NB4 (cell line): ENCODE measurements around the gene GLMP.

Source experiments
- DNase-seq: peaks from one replicate; pipeline ENCODE4 v3.0.0; 2010; ENCODE audit warnings: low read depth
- H3K4me3 ChIP-seq: one replicate; pipeline ENCODE4 v1.5.1; 2011; ENCODE audit warnings: mild to moderate bottlenecking, low read depth, low read length, moderate library complexity
- CTCF ChIP-seq: IDR thresholded peaks from one replicate; pipeline ENCODE4 v1.5.1; 2012; ENCODE audit warnings: low read depth, low read length
- MAX ChIP-seq: IDR thresholded peaks from 2 replicates; pipeline ENCODE4 v1.6.1; 2011; ENCODE audit warnings: low read depth, low read length
- MYC ChIP-seq: IDR thresholded peaks from 2 replicates; pipeline ENCODE4 v1.6.1; 2011; ENCODE audit warnings: low read depth, low read length
- POLR2A ChIP-seq: IDR thresholded peaks from 2 replicates; pipeline ENCODE4 v1.6.1; 2011; ENCODE audit warnings: mild to moderate bottlenecking; ENCODE audit not compliant: insufficient read length; ENCODE audit errors: extremely low read depth

Gene GLMP

DNA sequence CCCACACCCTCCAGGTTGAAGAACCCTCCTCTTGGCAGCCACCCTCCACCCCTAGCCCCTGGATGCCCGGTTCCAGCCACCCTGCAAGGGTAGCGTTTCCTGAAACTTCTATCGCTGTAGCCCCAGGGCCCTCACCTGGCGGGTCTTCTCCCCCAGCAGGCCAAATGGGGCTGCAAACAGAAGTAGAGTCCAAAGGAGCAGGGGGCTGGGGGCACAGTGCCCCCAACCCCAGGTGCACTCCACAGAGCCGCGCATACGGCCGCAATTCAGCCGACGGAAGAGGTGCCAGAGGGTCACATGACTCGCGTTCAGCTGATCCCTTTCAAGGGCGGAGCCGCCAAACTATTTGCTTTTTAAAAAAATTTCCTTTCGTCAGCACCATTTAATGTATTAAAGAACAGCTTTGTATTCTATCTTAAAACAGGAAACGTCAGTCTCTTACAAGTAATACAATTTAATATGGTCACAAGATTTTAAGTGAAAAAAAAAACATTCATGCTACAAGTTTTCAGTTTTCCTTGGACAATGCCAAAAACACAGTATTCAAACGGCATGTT, at the start of gene GLMP:
TSS of gene GLMP (minus strand) at position 289 of the 557 bp plus-strand sequence. CDS start at position 255, 34 bp downstream.
- TF ChIP-seq MYC: no peak
- no peak for TF ChIP-seq MAX
- TF ChIP-seq POLR2A: no peak
- no peak for TF ChIP-seq CTCF
- DNase-seq: no peak
- H3K4me3 ChIP-seq: no peak within 1 kb of the TSS

DNA sequence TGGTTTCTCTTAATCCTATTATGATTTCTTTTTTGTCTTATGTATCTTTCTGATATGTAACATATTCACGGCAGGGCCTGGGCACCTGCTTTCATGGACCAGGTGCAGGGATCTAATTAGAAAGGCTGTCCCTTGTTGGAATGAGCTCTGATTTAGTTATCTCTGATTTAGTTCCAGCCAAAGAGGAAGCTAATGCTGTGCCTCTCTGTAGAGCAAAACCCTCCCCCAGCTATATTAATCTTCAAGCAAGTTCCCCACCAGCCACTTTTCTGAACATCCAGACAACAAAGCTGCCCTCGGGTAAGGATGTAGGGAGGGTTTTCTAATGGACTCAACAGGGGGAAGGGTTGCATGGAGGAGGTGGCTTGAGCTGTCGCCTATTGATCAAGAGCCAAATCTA, 48.9 kb upstream of the GLMP start:
- DNase-seq: no peak
- no peak overlapping the region for H3K4me3 ChIP-seq
- no peak for TF ChIP-seq POLR2A
- TF ChIP-seq CTCF: no peak
- no peak for TF ChIP-seq MAX
- no peak for TF ChIP-seq MYC

DNA sequence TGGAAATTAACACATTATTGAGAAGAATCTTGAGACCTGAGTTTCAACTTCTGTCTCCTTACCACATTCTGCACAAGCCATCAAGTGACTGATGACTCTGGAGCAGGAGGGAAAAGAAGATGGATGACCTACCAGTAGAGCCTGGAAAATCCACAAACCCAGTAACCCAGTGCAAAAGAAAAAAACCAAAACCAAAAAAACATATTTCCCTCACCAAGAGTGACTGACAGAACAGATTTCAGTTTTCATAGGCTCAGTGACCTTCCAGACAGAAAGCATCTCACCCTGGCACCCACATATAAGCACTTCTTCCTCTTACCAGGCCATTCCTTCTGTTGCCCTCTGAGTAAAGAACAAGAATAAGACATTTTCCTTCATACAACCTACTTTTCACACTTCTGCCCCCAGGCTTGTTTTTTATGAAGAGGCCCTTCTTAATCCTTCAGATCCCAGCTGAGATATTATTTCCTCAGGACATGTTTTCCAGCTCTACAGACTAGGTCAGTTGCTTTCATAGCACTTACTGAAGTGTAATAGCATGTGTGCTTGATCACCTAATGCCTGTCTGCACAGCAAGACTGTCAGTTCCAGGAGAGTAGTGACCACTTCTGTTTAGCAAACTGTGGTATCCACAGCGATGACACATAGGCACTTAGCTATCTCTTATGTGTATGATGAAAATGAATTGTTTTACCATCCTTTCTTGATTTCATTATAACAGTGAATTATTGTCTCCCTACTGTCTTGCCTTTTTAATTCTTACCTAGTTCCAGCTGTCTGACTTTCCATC, 46.9 kb upstream of the GLMP start:
- no peak overlapping the region for H3K4me3 ChIP-seq
- TF ChIP-seq MYC (no peak), MAX (no peak), POLR2A (no peak), CTCF (no peak)
- DNase-seq: no peak

DNA sequence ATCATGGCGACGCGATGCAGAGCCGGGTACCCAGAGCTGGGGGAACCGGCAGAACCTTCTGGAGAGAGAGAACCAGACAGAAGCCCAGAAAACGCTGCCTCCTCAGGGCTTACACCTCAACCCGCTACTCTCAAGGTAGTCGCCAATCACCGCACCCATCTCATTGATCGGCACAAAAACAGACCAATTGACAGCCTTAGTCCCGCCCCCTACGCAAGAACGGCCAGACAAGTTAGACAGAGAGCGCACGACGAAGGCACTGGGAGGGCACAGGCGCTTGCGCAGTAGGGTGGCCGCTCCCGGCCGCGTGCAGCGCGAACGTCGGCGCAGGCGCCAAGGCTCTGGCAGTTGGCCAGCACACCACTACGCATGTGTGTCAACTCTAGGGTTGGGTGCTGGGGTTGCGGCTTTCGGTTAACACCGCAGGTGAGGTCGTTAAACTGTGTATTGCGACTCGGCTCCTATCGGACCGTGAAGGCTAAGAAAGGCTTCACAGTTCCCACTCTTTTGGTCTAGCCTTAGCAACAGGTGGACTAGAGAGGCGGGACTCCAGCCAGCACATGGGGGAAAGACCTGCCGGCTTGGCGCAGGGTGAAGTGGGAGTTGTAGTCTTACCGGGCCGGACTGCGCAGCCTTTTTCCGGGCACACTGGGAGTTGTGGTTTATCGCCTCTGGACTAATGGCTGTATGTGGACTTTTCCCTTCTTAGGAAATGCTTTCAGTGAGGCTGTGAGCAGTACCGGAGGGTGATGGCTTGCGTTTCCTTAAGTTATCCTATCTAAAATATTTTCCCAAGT, 42.9 kb upstream of the GLMP start, which contains the start of the genes CCT3 and TSACC:
TSS of gene CCT3 (minus strand) at position 113 of the 797 bp plus-strand sequence. CDS start at position 5, 108 bp downstream.
TSS of gene TSACC (plus strand) at position 347 of the 797 bp plus-strand sequence. CDS start 1,232 bp downstream, outside the sequence.
- TF ChIP-seq MAX: peak; percentile 90
- TF ChIP-seq MYC: peak; percentile 93
- TF ChIP-seq CTCF: no peak
- TF ChIP-seq POLR2A: peak; percentile 94
- H3K4me3 ChIP-seq: peak within 1 kb of the TSS; percentile 99

DNA sequence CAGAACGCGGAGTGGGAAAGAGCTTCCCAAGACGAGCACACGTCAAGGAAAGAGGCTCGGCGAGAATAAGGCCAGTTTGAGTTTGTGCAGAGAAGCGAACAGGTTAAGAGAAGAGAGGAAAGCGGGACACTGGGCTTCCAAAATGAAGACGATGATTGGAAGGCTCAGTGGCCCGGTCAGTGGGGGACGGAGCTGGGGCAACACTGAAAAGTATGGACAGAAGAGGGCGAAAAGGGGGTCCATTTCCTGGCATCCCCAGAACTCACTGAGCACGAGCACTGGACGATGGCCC, 42.4 kb upstream of the GLMP start:
- no peak for TF ChIP-seq CTCF
- TF ChIP-seq POLR2A: no peak
- TF ChIP-seq MYC: no peak
- no peak; the same call in 1 of the 2 replicates for TF ChIP-seq MAX
- peak overlapping the region; percentile 99 for H3K4me3 ChIP-seq

More for the DNA sequence above, 42.9 kb upstream of the GLMP start, which contains the start of the genes CCT3 and TSACC:
- peak; percentile 100 for DNase-seq

More for the DNA sequence above, 42.4 kb upstream of the GLMP start:
- no peak for DNase-seq
